ENCODE results near the gene CARD11.
A peak's percentile ranks its signal among the peaks of the same experiment; 100 is the strongest.
"Not testable (repeated sequence)": the region's sequence is repeated elsewhere in the genome, so short reads cannot be mapped to it uniquely, and the experiment has no call there.

The CARD11 gene

DNA sequence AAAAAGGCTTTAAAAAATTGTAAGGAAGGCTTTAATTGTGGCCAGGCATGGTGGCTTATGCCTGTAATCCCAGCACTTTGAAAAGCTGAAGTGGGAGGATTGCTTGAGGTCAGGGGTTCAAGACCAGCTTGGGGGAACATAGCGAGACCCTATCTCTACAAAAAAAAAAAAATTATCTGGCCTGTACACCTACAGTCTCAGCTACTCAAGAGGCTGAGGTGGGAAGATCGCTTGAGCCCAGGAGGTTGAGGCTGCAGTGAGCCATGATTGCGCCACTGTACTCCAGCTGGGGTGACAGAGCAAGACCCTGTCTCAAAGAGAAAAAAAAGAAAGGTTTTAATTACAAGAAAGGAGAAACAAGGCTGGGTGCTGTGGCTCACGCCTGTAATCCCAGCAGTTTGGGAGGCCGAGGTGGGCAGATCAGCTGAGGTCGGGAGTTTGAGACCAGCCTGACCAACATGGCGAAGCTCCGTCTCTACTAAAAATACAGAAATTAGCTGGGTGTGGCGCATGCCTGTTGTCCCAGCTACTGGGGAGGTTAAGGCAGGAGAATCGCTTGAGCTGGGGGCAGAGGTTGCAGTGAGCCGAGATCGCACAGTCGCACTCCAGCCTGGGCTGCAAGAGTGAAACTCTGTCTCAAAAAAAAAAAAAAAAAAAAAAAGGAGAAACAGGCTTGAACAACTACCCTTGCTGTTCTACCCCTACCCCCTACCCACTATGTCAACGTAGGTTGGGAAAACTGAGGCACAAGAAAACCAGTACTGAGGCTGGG, 83.7 kb downstream of the CARD11 start:
- no peak for DNase-seq

DNA sequence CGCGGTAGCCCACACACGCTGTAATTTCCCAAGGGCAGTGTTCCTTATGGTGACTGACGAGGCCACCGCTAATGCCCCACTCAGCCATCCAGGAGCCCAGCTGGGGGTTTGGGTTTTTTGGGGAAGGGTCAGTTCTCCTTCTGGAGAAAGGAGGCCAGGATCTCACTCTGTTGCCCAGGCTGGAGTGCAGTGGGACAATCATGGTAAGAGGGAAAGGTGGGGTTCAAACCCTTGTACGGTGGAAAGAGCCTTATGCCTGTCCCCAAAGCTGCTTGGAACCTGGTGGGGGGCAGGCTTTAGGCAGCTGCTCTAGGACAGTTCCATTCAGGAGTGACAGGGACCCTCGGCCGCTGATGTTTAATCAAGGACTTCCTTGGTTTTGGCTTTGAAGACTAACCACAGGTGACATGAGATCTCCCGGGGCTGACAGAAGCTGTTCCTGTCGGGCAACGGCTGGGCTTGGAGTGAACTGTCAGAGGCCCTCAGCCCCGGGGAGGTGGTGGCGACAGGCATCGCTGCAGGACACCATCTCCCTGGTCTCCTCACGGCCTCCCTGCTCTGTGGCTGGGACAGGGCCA, 84.5 kb downstream of the CARD11 start:
- peak; percentile 60 for DNase-seq

DNA sequence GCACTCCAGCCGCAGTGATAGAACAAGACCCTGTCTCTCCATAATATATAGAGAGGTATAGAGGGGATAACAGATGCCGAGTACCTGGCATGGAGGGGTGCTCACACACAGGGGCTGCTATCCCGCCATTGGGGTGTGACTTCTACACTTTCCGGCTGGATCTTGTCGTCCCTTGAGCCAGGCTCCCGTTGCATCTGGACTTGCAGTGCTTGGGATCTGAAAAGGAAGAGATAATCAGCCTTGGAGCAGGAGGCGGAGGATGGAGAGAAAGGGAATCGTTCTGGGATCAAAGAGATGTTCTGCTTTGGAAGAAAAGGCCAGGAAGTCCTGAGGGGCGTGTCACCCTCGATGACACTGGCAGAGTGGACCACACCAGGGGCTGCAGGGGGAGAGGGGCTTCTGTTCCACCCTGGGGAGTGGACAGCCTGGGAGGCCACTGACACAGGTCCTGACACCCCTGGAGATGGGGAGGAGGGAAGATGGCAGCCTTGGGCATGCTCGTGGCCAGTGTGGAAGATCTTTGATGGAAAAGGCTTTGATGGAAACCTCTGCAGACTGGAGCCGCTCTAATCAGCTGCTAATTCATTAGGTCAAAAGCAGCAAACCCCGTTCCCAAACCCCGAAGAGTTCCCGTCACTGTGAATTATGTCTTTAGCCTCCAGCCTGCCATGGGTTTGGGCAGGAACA, 85.1 kb downstream of the CARD11 start:
- no peak for DNase-seq

DNA sequence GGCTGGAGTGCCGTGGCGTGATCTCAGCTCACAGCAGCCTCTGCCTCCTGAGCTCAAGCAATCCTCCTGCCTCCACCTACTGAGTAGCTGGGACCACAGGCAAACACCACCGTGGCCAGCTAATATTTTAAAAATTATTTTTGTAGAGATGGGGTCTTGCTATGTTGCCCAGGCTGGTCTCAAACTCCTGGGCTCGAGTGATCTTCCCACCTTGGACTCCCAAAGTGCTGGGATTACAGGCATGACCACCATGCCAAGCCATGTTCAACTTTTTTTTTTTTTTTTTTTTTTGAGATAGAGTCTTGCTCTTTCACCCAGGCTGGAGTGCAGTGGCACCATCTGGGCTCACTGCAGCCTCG, 86.3 kb downstream of the CARD11 start:
- DNase-seq, result not testable (repeated sequence)

DNA sequence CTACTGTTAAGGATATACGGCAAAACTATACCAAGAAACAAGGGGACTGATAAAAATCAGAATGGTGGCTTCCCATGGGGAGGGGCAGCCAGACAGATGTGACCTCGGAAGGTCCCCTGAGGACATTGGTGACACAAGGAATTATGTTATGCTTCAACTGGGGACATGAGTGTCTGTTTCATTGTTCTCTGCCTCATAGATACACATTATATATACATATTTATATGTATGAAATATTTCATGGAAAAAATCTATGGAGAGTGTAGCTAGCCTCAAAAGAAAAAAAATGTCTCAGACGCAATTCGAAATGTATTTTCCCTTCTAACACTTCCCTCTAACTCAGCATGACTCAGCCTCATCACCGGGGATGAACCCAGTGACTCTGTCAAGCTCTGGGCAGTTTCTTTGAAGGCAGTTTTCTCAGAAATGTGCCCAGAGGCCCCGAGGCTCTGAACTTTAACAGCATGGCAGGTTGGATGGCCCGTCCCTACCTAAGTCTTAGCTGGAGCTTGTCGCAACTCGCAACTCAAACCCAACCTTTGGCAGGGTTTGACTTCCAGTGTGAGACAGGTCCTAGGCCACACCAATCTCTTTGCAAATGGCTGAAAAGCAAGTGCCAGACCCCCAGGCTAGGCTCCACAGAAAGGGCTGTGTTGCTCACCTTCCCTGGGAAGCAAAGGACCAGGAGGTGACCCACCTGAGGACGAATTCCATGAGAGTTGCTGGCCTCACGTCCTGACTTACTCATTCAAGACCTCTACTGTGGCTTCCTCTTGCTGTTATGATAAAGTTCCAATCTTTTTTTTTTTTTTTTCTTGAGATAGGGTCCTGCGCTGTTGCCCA, 86.9 kb downstream of the CARD11 start:
- no peak for DNase-seq

DNA sequence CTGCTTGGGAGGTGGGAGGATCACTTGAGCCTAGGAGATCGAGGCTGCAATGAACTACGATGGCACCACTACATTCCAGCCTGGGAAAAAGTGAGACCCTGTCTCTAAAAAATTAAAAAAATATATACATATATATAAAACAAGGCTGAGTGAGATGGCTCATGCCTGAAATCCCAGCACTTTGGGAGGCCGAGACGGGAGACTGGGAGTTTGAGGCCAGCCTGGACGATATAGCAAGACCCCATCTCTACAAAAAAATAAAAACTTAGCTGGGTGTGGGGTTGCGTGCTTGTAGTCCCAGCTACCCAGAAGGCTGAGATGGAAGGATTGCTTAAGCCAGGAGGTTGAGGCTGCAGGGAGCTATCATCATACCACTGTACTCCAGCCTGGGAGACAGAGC, 87.6 kb downstream of the CARD11 start:
- DNase-seq, result no peak

DNA sequence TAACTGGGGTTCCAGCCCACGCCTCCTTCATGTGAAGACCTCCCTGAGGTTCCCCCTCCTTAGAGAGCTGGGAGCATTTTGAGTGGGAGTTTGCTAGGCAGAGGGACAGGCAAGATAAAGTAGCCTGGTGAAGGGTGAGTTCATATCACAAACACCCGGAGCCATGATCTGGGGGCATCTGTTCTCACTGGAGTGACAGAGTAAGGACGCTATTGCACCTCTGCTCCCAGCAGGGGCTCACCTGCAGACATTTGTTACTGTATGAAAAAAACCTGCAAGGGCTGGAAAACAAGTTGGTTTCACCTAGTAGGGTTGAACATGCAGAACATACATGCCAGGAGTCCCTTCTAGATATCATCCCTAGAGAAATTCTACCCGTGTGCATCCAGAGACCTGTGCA, 88.4 kb downstream of the CARD11 start:
- DNase-seq, result no peak

DNA sequence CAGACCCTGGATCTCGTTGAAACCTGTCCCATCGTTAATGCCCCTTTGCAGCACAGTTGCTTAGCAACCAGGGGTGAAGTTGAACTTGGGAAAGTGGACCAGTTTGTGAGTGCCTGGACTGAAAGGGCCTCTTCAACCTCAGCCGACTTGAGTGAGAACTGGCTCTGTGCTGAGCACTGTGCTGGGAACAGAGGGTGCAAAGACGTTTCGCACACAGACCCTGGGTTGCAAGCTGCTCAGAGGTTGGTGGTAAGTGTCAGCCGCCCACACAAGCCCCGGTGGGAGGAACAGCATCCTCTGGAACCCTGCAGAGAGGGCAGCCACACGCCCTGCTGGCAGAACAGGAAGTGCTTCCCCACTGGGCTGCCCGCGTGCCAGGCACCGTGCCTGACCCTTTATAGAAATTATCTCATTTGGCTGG, 89.2 kb downstream of the CARD11 start:
- DNase-seq, result no peak

DNA sequence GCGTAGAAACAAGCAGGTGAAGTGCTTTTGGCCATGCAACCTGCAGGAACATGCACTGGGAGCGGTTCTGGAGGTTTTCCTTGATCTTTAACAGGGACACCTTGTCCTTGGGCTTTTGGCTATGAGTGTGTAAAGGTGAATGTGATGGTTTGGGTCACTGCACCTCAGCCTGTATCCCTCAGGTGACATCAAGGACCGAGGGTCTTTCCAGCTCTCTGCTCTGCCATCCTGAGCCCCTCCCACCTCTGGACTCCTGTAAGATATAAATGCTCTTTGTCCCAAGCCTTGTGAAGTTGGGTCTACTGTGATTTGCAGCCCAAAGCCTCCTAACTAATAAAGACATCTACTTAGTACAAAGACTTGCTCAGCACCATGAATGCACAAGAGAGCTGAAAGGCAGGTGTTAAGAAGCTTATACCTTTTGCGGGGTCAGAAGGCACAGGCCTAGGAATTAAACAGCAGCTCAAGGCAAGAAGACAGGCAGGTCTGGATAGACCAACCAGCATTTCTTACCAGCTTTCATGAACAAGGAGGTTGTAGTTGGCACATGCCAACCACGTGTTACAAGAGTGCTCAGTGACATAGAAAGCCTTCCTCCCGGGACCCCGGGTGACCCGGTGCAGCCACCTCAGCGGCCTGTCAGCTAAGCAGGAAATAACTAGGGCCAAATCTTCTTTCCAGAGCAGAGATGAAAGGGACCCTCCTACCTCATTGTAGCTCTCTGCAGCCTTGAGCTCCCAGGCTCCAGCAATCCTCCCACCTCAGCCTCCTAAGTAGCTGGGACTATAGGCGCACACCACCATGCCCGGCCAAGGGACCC, 89.9 kb downstream of the CARD11 start:
- DNase-seq, result no peak

DNA sequence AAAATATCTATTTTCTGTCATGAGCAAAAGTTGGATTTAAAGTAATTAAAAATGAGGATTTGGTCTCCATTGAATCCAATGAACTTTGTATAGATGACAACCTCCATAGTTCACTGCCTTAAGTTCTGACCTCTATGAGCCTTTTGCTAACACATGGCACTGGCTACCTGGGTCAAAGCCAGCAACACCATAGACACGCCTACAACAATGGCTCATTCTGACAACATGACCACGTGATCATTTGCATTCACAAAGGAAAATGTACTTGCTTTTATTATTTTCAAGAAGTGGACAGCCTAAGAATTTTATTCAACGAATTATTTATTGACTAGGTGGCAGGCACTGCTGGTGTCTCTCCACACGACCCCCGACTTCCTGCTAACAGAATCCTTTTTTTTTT, 90.6 kb downstream of the CARD11 start:
- DNase-seq, result no peak

DNA sequence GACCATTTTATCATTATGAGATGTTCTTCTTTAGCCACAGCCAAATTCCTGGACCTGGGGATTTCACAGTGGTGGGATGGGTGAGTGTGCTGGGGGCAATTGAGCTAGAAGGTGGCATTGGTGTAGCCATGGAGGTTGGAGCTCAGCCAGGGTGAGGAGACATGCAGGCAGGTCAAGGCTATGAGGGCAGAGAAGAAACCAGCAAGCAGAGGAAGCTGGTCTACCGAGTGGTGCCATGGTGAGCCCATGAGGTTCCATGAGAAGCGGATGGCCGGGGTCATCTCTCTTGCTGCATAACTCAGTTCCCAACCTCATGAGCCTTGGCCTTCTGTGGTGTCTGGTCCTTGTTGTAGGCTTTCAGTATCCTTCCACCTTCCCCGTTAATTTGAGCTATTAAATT, 91.4 kb downstream of the CARD11 start:
- DNase-seq, result no peak

DNA sequence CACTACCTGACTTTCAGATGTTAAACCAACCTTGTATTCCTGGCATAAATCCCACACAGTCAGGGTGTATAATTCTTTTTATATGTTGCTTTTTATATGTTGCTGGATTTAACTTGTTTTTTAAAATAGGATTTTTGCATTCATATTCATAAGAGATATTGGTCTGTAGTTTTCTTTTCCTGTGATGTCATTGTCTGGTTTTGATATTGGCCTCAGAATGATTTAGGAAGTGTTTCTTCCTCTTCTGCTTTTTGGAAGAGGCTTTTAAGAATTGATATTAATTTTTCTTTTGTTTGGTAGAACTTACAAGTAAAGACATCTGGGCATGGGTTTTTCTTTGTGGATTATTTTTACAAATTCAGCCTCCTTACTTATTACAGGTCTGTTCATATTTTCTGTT, 93.1 kb downstream of the CARD11 start:
- no peak for DNase-seq

DNA sequence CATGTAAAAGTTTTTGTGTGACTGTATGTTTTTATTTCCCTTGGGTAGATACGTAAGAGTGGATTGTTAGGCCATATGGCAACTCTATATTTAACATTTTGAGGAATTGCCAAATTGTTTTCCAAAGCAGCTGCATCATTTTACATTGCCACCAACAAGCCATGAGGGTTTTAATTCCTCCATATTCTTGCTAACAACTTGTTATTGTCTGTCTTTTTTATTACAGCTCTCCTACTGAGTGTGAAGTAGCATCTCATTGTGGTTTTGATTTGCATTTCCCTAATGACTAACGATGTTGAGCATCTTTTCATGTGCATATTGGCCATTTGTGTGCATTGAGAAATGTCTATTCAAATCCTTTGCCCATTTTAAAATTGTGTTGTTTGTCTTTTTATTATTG, 94.9 kb downstream of the CARD11 start:
- no peak for DNase-seq

DNA sequence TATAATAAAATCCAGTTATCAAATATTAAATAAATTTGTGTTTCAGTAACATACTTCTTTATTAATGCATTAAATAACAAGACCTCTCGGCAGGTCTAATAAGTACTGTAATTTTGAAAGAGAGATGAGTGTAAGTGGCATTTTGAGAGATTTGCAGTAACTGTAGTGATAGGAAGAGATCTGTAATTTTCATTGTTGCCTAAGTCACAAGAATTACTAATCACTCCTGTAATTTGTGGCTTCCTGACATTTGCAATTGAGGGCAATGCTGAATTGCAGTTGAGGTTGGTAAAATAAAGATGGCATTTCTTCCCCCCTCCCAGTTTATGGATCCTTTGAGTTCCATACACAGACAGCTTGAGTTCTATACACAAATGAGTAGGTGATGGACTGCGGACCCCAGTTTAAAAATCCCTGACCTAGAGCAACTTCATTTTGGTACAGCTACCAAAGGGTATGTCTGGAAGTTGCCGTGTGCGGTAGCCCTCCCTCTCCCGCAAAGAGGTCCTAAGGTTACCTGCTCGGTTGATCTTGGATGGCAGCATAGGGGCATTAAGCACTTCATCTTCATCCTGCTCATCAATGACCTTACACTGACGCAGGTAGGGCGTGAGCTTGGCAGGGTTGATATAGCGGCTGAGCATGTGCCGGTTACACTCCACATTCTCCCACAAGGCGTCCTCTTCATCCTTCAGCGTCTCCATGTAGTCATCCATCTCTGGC, 96.4 kb downstream of the CARD11 start:
- DNase-seq, result no peak

DNA sequence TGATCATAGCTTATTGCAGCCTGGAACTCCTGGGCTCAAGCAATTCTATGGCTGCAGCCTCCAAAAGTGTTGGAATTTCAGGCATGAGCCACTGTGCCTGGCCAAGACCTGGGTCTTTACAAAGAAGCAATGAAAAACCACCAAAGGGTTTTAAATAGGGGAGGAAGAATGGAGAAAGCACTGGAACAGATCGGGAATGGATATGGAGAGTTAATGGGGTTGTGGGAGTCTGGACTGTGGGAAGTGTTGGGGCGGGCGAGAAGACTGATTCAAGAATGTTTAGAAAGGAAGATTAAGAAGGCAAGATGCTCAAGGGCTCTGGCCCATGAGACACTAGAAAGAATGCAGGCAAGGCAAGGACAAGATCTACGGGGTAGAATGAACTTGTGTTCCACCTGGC, 98.5 kb downstream of the CARD11 start:
- DNase-seq, result no peak

DNA sequence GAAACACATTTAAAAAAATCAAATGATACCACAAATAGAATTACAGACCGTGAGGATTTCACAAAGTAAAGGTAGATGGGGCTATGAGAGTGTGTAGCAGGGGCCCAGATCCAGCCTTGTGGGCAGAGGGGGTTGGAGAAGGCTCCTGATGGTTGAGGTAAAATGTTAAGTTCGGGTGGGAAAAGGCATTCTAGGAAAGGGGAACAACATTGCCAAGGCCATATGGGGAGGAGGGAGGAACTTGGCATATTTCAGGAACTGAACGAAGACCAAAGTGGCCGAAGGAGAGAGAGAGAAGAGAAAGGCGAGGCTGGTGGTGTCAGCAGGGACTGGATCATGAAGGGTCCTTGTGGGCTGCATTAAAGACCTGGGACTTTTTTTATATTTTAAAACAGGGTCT, 98.9 kb downstream of the CARD11 start:
- no peak for DNase-seq

DNA sequence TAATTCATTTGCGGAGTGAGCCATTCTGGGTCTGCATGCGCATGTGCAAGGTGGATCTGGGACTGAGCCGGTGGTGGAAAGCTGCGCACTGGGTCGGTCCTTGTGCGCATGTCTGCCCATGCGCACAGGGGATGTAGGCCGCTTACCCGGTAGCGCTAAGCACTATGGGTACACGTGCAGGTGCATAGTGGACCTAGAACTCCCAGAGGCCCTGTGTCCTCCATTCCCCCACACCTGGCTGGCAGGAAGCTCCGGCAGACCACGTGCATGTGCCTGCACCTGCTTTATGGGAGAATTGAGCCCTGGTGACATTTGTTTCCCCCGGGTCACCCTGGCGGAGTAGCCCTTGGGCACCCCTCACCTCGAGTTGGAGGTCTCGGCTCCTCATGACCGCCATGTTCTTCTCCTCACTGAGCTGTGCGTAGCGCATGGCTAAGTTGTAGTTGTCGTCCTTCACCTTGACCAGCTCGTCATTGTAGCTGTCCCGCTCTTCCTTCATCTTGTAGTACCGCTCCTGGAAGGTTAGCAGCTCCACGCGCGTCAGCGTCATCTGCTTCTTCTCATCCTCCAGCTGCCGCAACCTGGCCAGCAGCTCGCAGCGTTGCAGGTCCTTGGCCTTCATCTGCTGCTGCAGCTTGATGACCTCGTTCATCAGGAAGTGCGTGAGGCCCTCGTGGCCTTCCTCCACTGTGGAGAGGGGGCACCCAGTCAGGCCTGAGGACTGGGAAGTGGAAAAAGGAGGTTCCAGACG, 99.6 kb downstream of the CARD11 start:
- no peak for DNase-seq

DNA sequence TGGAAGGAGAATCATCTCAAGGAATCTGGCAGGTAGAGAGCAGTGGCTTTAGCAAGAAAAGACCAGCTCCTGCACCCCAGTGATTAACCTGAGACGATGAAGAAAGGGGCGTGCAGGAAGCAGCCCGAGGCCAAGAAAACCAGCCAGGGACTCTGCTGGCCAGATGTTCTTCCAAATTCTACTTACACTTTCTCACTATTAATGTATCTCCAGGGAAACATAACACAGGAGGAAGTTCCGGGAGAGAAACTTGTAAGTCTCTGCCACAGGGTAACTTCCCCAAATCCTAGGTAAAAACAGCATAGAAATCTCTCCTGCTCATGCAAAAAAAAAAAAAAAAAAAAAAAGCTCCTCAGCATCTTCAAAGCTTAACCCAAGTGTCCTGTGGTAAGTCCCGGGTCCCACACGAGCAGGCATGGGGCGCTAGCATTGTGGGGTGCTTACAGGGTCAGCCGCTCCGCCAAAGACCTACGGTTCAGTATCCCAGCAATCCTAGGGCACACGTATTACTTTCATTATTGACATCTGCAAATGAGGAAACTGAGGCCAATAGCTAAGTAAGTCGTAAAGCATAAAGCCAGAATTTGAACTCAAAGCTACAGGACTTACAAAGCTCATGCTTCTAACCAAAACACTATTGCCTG, 102.3 kb downstream of the CARD11 start:
- no peak for DNase-seq

DNA sequence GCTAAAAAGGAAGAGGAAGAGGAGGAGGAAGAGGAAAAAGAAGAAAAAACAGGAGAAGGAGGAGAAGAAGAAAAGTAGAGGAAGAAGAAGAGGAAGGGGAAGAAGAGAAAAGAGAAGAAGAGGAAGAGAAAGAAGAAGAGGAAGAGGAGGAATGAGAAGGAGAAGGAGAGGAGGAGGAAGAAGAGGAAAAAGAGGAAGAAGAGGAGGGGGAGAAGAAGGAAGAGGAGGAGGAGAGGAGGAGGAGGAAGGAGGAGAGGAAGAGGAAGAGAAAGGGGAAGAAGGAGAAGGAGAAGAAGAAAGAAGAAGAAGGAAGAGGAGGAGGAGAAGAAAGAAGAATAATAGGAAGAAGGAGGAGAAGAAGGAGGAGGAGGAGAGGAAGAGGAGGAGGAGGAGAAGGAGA, 103.2 kb downstream of the CARD11 start:
- no peak for DNase-seq

DNA sequence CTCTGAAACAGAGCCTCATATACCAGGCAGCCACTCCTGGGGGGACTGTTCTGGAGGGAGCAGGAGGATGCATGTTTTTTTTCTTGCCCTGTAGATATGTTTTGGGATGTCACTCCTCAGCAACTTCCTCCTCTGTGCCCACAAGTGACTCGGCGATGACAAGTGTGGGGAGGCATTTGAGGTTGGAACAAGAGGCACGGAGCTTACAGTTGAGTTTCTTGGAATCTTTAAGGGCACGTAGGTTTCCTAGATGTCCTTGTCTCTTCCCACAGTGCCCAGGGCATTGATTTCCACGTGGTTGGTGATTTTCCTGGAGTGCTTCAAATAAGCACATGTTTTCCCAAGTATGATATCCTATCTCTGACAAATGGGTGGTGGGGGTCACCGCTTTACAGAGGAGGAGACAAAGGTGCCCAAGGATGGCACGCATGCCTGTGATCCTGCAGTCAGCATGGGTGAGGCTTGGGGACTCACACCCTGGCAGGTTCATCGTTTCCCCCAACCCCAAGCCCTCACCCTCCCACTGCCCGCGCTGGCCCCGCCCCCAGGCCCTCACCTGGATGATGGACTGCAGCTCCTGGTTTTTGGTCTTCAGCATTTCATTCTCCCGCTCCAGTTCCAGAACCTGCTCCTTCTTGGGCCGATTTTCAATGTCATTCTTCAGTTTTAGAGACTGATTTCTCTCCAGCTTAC, 104.3 kb downstream of the CARD11 start:
- no peak for DNase-seq

All from retina (tissue), 1 donor.